CD4-positive, alpha-beta T cell treated with Interleukin-17A for 4 hours (primary cell): ENCODE measurements around the gene ATP2A2.
"Not testable (repeated sequence)": the region's sequence is repeated elsewhere in the genome, so short reads cannot be mapped to it uniquely, and the experiment has no call there.

Experiments
- DNase-seq: peaks from one replicate; pipeline ENCODE4 v3.0.0-alpha.2; 2020; ENCODE audit warnings: mixed read lengths

Gene ATP2A2

DNA sequence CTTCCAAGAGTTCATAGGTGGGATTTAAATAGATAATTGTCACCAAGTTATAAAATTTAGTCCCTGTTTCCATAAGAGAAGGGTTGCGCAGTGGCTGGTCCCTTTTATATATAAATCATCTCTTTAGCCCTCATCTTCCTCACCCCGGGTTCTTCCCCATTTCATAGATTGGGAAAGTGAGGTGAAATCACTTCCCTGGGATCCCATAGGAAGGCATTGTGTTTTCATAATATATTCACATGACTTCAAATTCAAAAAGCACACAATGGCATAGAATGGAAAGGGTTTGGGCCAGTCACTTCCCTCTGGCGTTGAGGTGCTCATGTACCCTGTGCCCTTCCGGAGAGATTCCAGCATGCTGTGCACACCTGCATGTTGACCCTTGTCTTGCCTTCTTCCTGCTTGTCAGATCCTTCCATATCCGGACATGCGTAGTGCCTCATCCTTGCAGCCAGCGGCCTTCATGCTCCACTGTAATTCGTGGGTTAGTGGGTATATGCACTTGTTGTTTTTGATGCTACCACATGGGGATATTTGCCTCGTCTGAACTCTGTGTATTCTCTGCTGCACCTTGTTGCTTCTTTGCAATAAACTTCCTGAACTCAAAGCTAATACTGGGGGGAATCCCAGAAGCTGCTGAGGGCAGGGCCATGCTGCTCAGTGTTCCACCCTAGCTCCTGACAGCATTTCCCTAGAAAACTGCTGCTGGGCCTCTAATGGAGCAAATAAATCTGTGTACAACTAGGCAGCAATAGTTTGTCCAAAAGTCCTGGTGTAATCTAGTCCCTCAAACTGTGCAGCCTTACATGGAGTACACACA is 62.9 kb downstream of the ATP2A2 start:
- DNase-seq = no peak

DNA sequence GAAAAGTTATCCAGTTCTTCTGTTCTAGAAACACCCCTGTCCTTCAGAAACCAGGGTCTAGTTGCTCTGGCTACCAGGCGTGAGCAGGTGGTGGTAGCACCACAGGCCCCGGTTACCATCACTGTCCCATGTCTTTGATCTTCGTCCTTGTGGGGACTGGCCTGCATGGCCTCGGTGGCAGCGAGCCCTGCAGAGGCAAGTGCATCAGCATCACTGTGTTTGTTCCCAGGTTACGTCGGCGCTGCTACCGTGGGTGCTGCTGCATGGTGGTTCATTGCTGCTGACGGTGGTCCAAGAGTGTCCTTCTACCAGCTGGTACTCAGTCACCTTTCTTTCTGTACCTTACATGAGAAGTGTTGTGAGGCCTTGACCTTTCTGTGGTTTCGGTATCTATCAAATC is 63.6 kb downstream of the ATP2A2 start:
- DNase-seq = no peak

DNA sequence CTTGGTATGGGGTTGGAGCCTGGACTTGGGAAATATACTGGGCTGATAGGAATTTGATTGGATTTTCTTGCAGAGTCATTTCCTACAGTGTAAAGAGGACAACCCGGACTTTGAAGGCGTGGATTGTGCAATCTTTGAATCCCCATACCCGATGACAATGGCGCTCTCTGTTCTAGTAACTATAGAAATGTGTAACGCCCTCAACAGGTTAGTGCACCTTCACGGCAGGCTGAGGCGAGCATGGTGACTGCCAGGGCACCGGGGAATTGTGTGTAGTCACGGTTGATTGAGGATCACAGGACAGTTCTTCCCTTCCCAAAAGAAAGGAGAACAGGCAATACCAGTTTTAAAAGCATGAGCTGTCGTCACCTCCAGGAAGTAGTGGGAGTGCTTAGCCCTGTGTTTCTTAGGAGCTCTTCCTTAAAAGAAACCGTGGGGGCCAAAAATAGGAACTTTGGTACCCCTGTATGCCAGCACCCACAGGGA is 64.2 kb downstream of the ATP2A2 start:
- no peak for DNase-seq

DNA sequence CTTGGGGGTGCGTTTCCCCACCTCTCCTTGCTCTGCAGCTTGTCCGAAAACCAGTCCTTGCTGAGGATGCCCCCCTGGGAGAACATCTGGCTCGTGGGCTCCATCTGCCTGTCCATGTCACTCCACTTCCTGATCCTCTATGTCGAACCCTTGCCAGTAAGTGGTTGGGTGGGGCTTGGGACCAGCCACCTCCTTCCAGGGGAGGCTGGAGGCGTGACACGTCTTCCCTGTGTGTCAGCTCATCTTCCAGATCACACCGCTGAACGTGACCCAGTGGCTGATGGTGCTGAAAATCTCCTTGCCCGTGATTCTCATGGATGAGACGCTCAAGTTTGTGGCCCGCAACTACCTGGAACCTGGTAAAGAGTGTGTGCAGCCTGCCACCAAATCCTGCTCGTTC is 64.9 kb downstream of the ATP2A2 start:
- no peak for DNase-seq

DNA sequence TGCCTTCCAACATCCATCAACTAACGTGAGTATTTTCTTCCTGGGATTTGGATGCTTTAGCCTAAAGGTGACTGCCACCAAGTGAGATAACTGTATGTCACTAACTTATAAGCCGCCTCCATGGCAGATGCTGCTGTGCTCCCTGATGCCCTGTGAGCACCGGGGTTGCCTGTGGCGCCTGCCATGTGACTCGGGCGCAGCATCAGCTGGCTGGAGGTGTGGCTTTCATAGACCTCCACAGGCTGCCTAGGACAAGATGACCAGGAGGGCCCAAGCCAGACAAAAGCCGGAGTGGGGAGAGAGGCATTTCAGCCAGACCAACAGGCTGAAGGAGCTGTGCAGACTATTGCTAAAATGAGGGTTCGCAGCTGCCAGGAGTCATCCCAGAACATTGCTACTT is 66.7 kb downstream of the ATP2A2 start:
- no peak for DNase-seq

- DNase-seq = no peak
Measured at GRCh38 chr12:110348431-110349059, 67.5 kb downstream of the ATP2A2 start.

GRCh38 chr12:110349096-110349495 is 68.0 kb downstream of the ATP2A2 start:
- DNase-seq = no peak

GRCh38 chr12:110349514-110350151 is 68.6 kb downstream of the ATP2A2 start:
- DNase-seq = peak; percentile 44

DNA sequence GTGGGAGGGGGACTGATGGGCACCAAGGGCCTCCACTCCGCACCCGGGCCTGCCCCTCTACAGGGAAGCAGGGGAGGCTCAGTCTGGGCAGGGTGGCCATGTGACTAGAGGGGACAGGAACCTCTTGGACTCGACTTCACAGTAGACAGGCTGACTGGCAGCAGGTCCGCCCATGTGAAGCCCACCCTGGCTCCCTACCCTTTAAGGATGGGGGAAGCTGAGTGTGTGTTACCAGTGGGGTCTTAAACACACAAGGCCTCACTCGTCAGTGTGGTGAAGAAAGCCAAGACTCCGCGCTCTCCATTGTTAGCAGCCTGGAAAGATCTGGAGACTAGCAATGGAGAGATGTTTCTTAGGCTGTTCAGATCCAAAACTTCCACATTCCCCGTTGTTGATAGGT is 70.1 kb downstream of the ATP2A2 start:
- no peak for DNase-seq

DNA sequence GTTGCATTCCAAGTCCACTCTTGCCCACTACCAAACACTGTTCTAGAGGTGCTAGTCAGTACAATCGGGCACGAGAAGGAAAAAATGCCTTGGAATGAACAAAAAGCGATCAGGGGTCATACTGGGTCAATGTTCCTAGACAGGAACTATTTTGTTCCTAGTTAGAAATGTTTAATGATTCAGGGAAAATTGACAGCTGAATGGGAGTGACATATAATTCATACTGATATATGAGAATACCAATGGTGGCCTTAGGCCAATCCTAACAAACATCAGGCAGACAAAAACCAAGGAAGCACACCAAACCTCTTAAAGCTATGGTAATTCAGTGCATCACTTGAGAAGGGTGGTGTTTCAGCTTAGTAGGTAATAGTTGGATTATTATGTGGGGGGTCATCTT is 71.4 kb downstream of the ATP2A2 start:
- DNase-seq = no peak

DNA sequence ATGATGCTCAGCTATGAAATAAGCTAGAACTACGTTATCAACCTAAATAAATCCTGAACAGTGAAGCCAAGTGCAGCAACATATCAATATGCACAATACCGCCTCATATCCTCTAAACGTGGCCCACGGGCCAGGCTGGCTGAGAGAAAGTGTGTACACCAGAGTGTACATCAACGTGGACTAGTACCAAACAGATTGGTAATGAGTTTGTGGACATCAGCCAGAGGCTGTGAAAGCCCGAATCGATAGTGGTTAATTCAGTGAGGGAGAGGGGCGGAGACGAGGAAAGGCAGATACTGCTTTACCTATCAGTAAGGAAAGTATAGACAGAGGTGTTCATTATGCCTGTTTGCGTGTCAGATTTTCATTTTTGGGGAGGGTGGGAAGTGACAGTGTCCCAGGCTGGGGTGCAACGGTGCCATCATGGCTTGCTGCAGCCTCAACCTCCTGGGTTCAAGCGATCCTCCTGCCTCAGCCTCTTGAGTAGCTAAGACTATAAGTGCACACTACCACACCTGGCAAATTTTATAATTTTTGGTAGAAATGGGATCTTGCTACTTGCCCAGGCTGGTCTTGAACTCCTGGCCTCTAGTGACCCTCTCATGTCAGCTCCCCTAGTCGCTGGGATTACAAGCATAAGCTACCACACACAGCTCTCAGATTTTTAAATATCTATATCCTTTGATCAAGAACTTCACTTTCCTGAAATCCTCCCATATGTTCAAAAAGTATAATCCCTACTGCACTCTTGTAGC is 72.3 kb downstream of the ATP2A2 start:
- DNase-seq = no peak

GRCh38 chr12:110354172-110354780 is 73.2 kb downstream of the ATP2A2 start:
- no peak for DNase-seq

- DNase-seq = peak; percentile 42
Measured at GRCh38 chr12:110355073-110355472, 74.0 kb downstream of the ATP2A2 start.

DNA sequence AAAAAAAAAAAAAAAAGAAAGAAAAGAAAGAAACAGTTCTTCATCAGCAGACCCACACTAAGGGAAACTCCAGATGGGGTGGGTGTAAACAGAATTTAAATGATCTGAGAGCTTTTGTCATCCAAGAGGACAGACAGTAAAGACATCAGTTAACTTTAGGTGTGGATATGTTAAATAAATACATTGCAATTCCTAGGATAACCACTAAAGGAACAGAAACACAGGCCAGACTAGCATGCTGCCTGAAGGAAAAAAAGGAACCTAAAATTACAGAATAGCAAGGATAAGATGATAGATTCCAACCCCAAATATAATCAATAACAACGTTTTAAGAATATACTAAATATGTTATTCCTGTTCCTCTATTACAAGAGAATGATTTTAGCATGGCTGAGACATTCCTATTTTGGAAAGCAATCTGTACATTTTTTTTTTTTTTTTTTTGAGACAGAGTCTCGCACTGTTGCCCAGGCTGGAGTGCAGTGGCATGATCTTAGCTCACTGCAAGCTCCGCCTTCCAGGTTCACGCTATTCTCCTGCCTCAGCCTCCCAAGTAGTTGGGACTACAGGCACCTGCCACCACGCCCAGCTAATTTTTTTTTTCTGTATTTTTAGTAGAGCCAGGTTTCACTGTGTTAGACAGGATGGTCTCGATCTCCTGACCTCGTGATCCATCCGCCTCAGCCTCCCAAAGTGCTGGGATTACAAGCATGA is 77.5 kb downstream of the ATP2A2 start:
- DNase-seq = not testable (repeated sequence)

- DNase-seq = no peak
Measured at GRCh38 chr12:110361216-110361615, 80.2 kb downstream of the ATP2A2 start.

DNA sequence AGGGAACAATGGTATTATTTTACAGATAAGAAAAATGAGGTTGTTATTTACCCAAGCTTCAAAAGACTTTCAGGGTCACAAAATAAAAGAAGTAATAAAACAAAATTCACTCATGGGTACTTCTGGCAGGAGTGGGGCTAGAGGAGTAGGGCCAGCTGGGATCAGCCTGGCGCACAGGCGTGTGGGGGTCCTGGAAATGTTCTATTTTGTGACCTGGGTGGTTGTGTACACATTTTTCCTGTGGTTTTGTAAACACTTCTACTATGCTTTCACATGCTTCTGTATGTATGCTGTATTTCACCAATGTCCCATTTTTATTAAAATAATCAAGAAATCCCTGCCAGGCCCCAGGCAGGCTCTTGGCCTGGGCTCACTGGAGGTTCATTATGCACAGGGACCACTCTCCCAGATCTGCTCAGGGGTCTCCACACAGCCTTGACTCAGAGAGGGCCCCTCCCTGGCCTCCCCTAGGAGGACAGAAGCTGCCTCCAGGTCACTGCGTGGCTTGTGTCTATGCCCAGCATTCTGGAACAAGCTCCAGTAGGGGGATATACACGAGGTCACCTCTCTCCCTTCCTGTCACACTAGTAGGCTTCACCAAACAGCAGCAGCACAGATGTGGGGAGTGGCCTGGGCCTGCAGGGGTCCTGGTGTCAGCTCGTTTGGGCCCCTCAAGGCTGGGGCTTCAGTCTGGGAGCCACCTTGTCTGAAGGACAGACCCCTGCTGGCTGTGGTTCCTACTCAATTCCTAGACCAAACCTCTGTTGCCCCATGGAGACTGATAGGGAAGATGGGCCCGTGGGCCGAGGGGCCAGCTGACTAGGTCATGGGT is 84.7 kb downstream of the ATP2A2 start:
- no peak for DNase-seq

DNA sequence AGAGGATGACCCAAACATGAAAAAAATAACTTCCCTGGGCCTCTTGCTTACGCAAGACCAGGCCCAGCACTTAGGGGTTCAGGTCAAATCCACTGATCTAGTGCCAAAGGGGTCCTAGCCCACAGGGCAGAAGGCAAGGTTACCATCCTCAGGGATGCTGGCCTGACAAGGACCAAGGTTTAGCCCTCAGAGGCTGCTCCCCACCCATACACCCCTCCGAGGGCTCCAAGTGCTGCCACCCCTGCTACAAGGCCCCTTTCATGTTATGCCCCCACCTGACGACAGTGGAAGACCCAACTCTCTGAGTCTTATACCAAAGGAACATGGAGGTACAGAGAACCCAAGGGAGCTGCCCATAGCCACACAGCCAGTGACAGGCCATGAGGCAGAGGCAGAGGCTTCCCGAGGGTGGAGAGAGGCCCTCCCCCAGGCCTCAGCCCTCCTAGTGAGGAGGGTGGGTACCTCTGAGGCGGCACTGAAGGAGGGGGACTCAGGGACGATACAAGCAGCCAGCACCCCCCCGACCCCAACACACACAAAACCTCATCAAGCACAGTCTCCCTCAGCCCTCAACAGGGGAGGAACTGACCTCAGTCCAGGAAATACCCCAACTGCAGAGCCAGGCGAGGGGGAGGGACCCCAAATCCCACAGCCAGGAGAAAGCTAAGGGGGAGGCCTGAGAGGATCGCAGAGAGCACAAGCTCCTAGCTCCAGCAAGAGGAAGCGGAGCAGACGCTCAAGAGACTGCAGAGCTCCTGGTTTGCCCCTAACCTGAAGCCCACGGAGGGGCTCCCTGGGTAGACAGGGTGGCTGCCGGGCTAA is 85.5 kb downstream of the ATP2A2 start:
- DNase-seq = no peak

DNA sequence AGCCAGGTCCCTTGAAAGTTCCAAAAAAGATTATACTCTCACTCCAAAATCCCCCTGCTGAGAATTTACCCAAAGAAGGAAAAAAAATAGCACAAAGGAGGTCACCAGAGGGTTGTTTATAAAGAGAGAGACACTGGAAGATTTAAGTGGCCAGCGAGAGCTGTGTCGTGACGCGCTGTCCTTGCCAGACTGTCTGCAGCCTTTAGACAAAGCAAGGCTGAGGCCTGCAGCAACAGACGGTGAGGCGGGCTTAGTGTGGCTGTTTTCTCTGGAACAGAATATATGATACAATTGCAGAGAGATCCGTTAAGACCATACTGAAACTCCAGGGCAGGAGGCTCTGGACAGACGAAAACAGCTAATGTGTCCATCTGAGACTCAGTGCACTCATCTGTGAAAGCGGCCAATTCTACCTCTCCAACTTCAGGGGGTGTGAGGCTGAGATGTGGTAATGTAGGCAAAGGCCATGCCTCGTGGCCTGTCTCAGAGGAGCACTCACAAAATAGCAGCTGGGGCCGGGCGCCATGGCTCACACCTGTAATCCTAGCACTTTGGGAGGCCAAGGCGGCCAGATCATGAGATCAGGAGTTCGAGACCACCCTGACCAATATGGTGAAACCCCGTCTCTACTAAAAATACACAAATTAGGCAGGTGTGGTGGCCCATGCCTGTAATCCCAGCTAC is 86.3 kb downstream of the ATP2A2 start:
- no peak for DNase-seq

GRCh38 chr12:110369992-110370391 is 88.9 kb downstream of the ATP2A2 start:
- no peak for DNase-seq
